K562 (cell line): ENCODE results near the gene BTG2. TPM values are rescaled to one million over a fixed set of nuclear protein-coding genes. Genes with fewer than 3 reads are reported as not detected.
A peak's percentile ranks its signal among the peaks of the same experiment; 100 is the strongest.

ENCODE experiments used
- AFF4 ChIP-seq: sonication (generic); formaldehyde crosslinking; IDR thresholded peaks from 2 replicates; pipeline ENCODE4 v1.8.0; 2023; ENCODE audit warnings: mild to moderate bottlenecking, missing genetic modification reagents
- CHD1 ChIP-seq: fragments of 200-600 bp; sonication (generic); IDR thresholded peaks from one replicate; pipeline ENCODE4 v1.6.1; 2012; ENCODE audit warnings: mild to moderate bottlenecking, moderate library complexity, low read length, inconsistent platforms
- CTCF ChIP-seq, 3 experiments: IDR thresholded peaks in 2 of 3; conservative IDR thresholded peaks in 1 of 3; 2 replicates each; pipeline ENCODE4 v1.5.1; 2011 to 2012; ENCODE audit warnings: low read length in 3 of 3, mild to moderate bottlenecking in 3 of 3, control low read depth in 2 of 3, improper control_type of control experiment in 1 of 3, inconsistent platforms in 1 of 3, low read depth in 1 of 3, mixed read lengths in 1 of 3, moderate library complexity in 1 of 3; ENCODE audit not compliant: insufficient read depth in 2 of 3
- MAZ ChIP-seq, 2 experiments: fragments of 450-650 bp in 1 of 2; sonication (generic) in 1 of 2; formaldehyde crosslinking; IDR thresholded peaks in 1 of 2; conservative IDR thresholded peaks in 1 of 2; 2 replicates each; pipeline versions ENCODE4 v1.4.0 to v1.5.0; 2020; ENCODE audit warnings: mild to moderate bottlenecking in 1 of 2, missing genetic modification reagents in 1 of 2
- MLX ChIP-seq, 2 experiments: fragments of 450-650 bp in 1 of 2; sonication (generic) in 1 of 2; formaldehyde crosslinking; conservative IDR thresholded peaks; 2 replicates each; pipeline versions ENCODE4 v1.4.0 to v1.8.1; 2020 to 2022; ENCODE audit warnings: mild to moderate bottlenecking in 1 of 2, missing genetic modification reagents in 1 of 2
- RERE ChIP-seq: sonication (generic); formaldehyde crosslinking; IDR thresholded peaks from 2 replicates; pipeline ENCODE4 v1.8.0; 2023; ENCODE audit warnings: missing genetic modification reagents, mild to moderate bottlenecking, borderline replicate concordance
- TEAD4 ChIP-seq, 2 experiments: sonication (generic) in 1 of 2; formaldehyde crosslinking in 1 of 2; IDR thresholded peaks; 2 replicates each; pipeline versions ENCODE4 v1.6.1 to v1.8.0; 2012 to 2022; ENCODE audit warnings: borderline replicate concordance in 1 of 2, inconsistent platforms in 1 of 2, low read length in 1 of 2, mild to moderate bottlenecking in 1 of 2, missing genetic modification reagents in 1 of 2
- ZBTB2 ChIP-seq: fragments of 450-650 bp; IDR thresholded peaks from 2 replicates; pipeline ENCODE4 v1.6.1; 2016; ENCODE audit warnings: antibody characterized with exemption
- ZBTB43 ChIP-seq: sonication (generic); formaldehyde crosslinking; IDR thresholded peaks from 2 replicates; pipeline ENCODE4 v1.8.0; 2023; ENCODE audit warnings: mild to moderate bottlenecking, missing genetic modification reagents
- ZBTB7A ChIP-seq: IDR thresholded peaks from 2 replicates; pipeline ENCODE4 v1.6.1; 2011; ENCODE audit warnings: low read depth, mild to moderate bottlenecking, low read length, moderate library complexity, borderline replicate concordance; ENCODE audit not compliant: control insufficient read depth
- polyA plus RNA-seq, 8 experiments: library from polyadenylated mRNA; depleted of rRNA in 4 of 8; stranded (reverse) in 5 of 8; unstranded in 3 of 8; fragments of >200 nt; fragmentation: Nextera tagmentation in 2 of 8; fragmentation: Illumina TruSeq in 1 of 8; extraction: Ambion mirVana in 2 of 8; extraction: Trizol in 1 of 8; gene quantifications; 2 replicates each; pipeline versions ENCODE4 v1.2.1 to v1.2.3, GENCODE V29; 2011 to 2014; ENCODE audit warnings: inconsistent platforms in 1 of 8, missing spikeins in 1 of 8
- total RNA-seq, 7 experiments: library from RNA; depleted of rRNA in 6 of 7; stranded (reverse); fragments of >200 nt in 6 of 7; fragmentation: Illumina TruSeq in 2 of 7; extraction: Trizol in 2 of 7; gene quantifications; 2 replicates each; pipeline versions ENCODE4 v1.2.1 to v1.2.3, GENCODE V29; 2011 to 2021; ENCODE audit warnings: low replicate concordance in 1 of 7

BTG2 gene
- total and polyA plus RNA-seq, 9 of the 15 experiments (the other 6 are each of a cell fraction or from before 2014, with no cell fraction given), result 2.3 to 41.9 (median 8.7) TPM

- TF ChIP-seq MLX (CRISPR knock-in tag; conservative IDR thresholded peaks at IDR 0.05) (no peak), CTCF (IDR thresholded peaks at IDR 0.05 in 2 of 3, conservative IDR thresholded peaks at IDR 0.05 in 1 of 3; ENCODE audit: insufficient read depth in 2 of 3, low read depth in 1 of 3, low read length in 3 of 3) (no peak), ZBTB2 (peak; percentile 1; the same call in 1 of the 2 replicates), ZBTB7A (peak; percentile 1; the same call in 1 of the 2 replicates), RERE (no peak), CHD1 (peak; percentile 81), ZBTB43 (CRISPR knock-in tag) (0 out of 2 replicates have a peak, but pooled peaks have one; percentile 12), MAZ (CRISPR knock-in tag; conservative IDR thresholded peaks at IDR 0.05 in 1 of 2, IDR thresholded peaks at IDR 0.05 in 1 of 2) (0 out of 4 replicates have a peak, but pooled peaks of 1 of the 2 experiments have one; percentile 6), AFF4 (CRISPR knock-in tag) (peak; percentile 75; the same call in 1 of the 2 replicates), TEAD4 (IDR thresholded peaks at IDR 0.05; ENCODE audit: low read length) (no peak), TEAD4 (CRISPR knock-in tag; IDR thresholded peaks at IDR 0.05; ENCODE audit: borderline replicate concordance) (no peak)
Observed at GRCh38 chr1:203305809-203306088, 430 bp downstream of the BTG2 start (continued).
